ENCODE results near the gene APOO. TPM values are rescaled to one million over a fixed set of nuclear protein-coding genes. Genes with fewer than 3 reads are reported as not detected.

Gene APOO
- polyA plus RNA-seq, 1 donor from 2014 or later: 42.5 TPM

GRCh38 chrX:23930894-23931604 is 23.3 kb upstream of the APOO start:
- Histone ChIP-seq H3K27me3 (ENCODE audit: insufficient read depth, low read depth, low read length) (no peaks in the 10 kb centered on the region), H3K9ac (ENCODE audit: low read length) (no peak overlapping the region), H3K4me3 (ENCODE audit: low read length) (no peak overlapping the region), H3K4me2 (ENCODE audit: low read length) (no peak overlapping the region), H2AFZ (ENCODE audit: low read depth, low read length) (no peak overlapping the region), H3K79me2 (replicated peaks; ENCODE audit: insufficient read depth, low read length) (no peaks in the 10 kb centered on the region), H3K9me2 (ENCODE audit: insufficient read depth, low read length) (no peaks in the 10 kb centered on the region), H3F3A (ENCODE audit: insufficient read depth, low read length, poor library complexity, severe bottlenecking) (no peaks in the 10 kb centered on the region), H3K9me3 (ENCODE audit: low read length) (no peaks in the 10 kb centered on the region), H3K27ac (ENCODE audit: low read length) (no peak overlapping the region), H4K20me1 (ENCODE audit: insufficient read depth) (no peaks in the 10 kb centered on the region), H3K36me3 (ENCODE audit: insufficient read depth, low read length) (no peaks in the 10 kb centered on the region)
- TF ChIP-seq TAF1 (IDR thresholded peaks at IDR 0.05; ENCODE audit: low read depth): no peak
- TF ChIP-seq EP300 (conservative IDR thresholded peaks at IDR 0.05; ENCODE audit: poor library complexity, severe bottlenecking): no peak
- no peak for TF ChIP-seq POLR2AphosphoS5 (IDR thresholded peaks at IDR 0.05)
- no peak for TF ChIP-seq RAD21 (conservative IDR thresholded peaks at IDR 0.05)

- H3K27ac ChIP-seq (ENCODE audit: low read length): no peak overlapping the region
- H3K9me3 ChIP-seq (ENCODE audit: low read length): no peaks in the 10 kb centered on the region
- H3K36me3 ChIP-seq (ENCODE audit: insufficient read depth, low read length): no peaks in the 10 kb centered on the region
- H2AFZ ChIP-seq (ENCODE audit: low read depth, low read length): no peak overlapping the region
- no peaks in the 10 kb centered on the region for H3F3A ChIP-seq (ENCODE audit: insufficient read depth, low read length, poor library complexity, severe bottlenecking)
- no peak for TF ChIP-seq SMC3 (conservative IDR thresholded peaks at IDR 0.05; ENCODE audit: poor library complexity)
- no peak for TF ChIP-seq TAF1 (IDR thresholded peaks at IDR 0.05; ENCODE audit: low read depth)
- no peak for TF ChIP-seq POLR2AphosphoS5 (IDR thresholded peaks at IDR 0.05)
- TF ChIP-seq CTCF (IDR thresholded peaks at IDR 0.05; ENCODE audit: poor library complexity, severe bottlenecking): no peak
- no peak for TF ChIP-seq EZH2 (IDR thresholded peaks at IDR 0.05; ENCODE audit: borderline replicate concordance, insufficient read depth, low read length, poor library complexity, severe bottlenecking)
- no peak for TF ChIP-seq EP300 (conservative IDR thresholded peaks at IDR 0.05; ENCODE audit: poor library complexity, severe bottlenecking)
- TF ChIP-seq MXI1 (conservative IDR thresholded peaks at IDR 0.05; ENCODE audit: poor library complexity, severe bottlenecking): no peak
- TF ChIP-seq RAD21 (conservative IDR thresholded peaks at IDR 0.05): no peak
- TF ChIP-seq REST (IDR thresholded peaks at IDR 0.05; ENCODE audit: borderline replicate concordance): no peak
- no peak overlapping the region for H3K4me3 ChIP-seq (ENCODE audit: low read length)
- no peaks in the 10 kb centered on the region for H3K27me3 ChIP-seq (ENCODE audit: insufficient read depth, low read depth, low read length)
- no peaks in the 10 kb centered on the region for H4K20me1 ChIP-seq (ENCODE audit: insufficient read depth)
- H3K9ac ChIP-seq (ENCODE audit: low read length): no peak overlapping the region
- no peak overlapping the region for H3K4me2 ChIP-seq (ENCODE audit: low read length)
- H3K9me2 ChIP-seq (ENCODE audit: insufficient read depth, low read length): no peaks in the 10 kb centered on the region
- H3K79me2 ChIP-seq (replicated peaks; ENCODE audit: insufficient read depth, low read length): no peaks in the 10 kb centered on the region
These were observed 18.3 kb upstream of the APOO start for GRCh38 chrX:23926015-23926414.

All from neural cell (in vitro differentiated cells).